Esophagus squamous epithelium (tissue), 5 donors: ENCODE measurements around the gene KLF5. TPM values are rescaled to one million over a fixed set of nuclear protein-coding genes. Genes with fewer than 3 reads are reported as not detected.

Source experiments
- DNase-seq: peaks from one replicate; lab custom pipeline; 2025; lab: John Stamatoyannopoulos, UW
- H3K27ac ChIP-seq, 4 donors: fragments of 200-600 bp; sonication (generic); one replicate each; pipeline ENCODE4 v1.5.1; 2016 to 2019; ENCODE audit warnings: mild to moderate bottlenecking in 1 of 4
- H3K27me3 ChIP-seq, 4 donors: fragments of 200-600 bp; sonication (generic); 1 replicate in 3 of 4; 2 replicates in 1 of 4; pipeline versions ENCODE4 v1.5.1 to v1.6.0; 2017 to 2021; ENCODE audit warnings: antibody characterized with exemption in 1 of 4
- H3K36me3 ChIP-seq, 3 donors: fragments of 200-600 bp; sonication (generic); one replicate each; pipeline ENCODE4 v1.5.1; 2016 to 2019
- H3K4me1 ChIP-seq, 3 donors: fragments of 200-600 bp; sonication (generic); one replicate each; pipeline ENCODE4 v1.5.1; 2017 to 2019
- H3K4me3 ChIP-seq, 4 donors: fragments of 200-600 bp; sonication (generic); 1 replicate in 3 of 4; 2 replicates in 1 of 4; pipeline ENCODE4 v1.5.1; 2016 to 2019; ENCODE audit warnings: mild to moderate bottlenecking in 2 of 4, moderate library complexity in 1 of 4
- H3K9me3 ChIP-seq, 3 donors: fragments of 200-600 bp; sonication (generic); one replicate each; pipeline ENCODE4 v1.5.1; 2016 to 2019
- POLR2A ChIP-seq, 4 donors: fragments of 450-650 bp; IDR thresholded peaks; one replicate each; pipeline ENCODE4 v1.6.1; 2017; ENCODE audit warnings: antibody characterized with exemption in 4 of 4, mild to moderate bottlenecking in 4 of 4, moderate library complexity in 3 of 4
- WGBS, 2 donors: methylation state at CpG; one replicate each; pipeline ENCODE4 v1.1.5; 2018; 5-methylcytosine and 5-hydroxymethylcytosine counted together
- intact Hi-C: fragments of 100-400 bp; cut with DNase I; formaldehyde crosslinking; loops from one replicate; pipeline ENCODE4 v1.15.0; 2022
- total RNA-seq, 4 donors: library from RNA; depleted of rRNA; stranded (reverse); fragments of >200 nt; gene quantifications; one replicate each; pipeline ENCODE4 v1.1.0, GENCODE V29; 2016
- TF ChIP-seq, protein P1 (sequence below), 6 experiments: fragments of 450-650 bp in 4 of 6; fragments of 200-600 bp in 2 of 6; sonication (generic) in 2 of 6; IDR thresholded peaks; one replicate each; pipeline ENCODE4 v1.5.1; 2016 to 2019; ENCODE audit warnings: antibody characterized with exemption in 6 of 6, mild to moderate bottlenecking in 4 of 6, moderate library complexity in 4 of 6
- donor health status: DM: yes; HTN: yes; CAD: no.

The KLF5 gene
- total RNA-seq, 4 donors from 2014 or later: 181 to 271 (median 230) TPM

DNA sequence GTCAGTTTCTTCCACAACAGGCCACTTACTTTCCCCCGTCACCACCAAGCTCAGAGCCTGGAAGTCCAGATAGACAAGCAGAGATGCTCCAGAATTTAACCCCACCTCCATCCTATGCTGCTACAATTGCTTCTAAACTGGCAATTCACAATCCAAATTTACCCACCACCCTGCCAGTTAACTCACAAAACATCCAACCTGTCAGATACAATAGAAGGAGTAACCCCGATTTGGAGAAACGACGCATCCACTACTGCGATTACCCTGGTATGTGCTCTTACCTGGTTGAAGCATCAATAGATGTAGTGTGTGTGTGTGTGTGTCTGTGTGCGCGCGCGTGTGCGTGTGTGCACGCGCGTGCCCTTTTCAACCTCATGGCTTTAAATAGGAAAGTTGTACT, 3.7 kb downstream of the KLF5 start:
- TF ChIP-seq, protein P1, sequence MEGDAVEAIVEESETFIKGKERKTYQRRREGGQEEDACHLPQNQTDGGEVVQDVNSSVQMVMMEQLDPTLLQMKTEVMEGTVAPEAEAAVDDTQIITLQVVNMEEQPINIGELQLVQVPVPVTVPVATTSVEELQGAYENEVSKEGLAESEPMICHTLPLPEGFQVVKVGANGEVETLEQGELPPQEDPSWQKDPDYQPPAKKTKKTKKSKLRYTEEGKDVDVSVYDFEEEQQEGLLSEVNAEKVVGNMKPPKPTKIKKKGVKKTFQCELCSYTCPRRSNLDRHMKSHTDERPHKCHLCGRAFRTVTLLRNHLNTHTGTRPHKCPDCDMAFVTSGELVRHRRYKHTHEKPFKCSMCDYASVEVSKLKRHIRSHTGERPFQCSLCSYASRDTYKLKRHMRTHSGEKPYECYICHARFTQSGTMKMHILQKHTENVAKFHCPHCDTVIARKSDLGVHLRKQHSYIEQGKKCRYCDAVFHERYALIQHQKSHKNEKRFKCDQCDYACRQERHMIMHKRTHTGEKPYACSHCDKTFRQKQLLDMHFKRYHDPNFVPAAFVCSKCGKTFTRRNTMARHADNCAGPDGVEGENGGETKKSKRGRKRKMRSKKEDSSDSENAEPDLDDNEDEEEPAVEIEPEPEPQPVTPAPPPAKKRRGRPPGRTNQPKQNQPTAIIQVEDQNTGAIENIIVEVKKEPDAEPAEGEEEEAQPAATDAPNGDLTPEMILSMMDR (IDR thresholded peaks at IDR 0.05): no peak
- no peak for TF ChIP-seq POLR2A (IDR thresholded peaks at IDR 0.05)
- Histone ChIP-seq H3K36me3 (peaks cover 0 to 51% (median 0%) of the 10 kb centered on the region in 3 donors), H3K9me3 (no peaks in the 10 kb centered on the region), H3K27ac (peak overlapping the region; percentile 89 to 97 (median 94)), H3K4me3 (peak overlapping the region; percentile 52 to 91 (median 82)), H3K27me3 (peaks cover 0 to 7% (median 0%) of the 10 kb centered on the region in 4 donors), H3K4me1 (peaks cover 0 to 52% (median 0%) of the 10 kb centered on the region in 3 donors)
- WGBS, 2 donors: 34 to 65% methylated on average over 13 of the region's 13 CpGs
- intact Hi-C loops: no loop called here
- no peak for DNase-seq

DNA sequence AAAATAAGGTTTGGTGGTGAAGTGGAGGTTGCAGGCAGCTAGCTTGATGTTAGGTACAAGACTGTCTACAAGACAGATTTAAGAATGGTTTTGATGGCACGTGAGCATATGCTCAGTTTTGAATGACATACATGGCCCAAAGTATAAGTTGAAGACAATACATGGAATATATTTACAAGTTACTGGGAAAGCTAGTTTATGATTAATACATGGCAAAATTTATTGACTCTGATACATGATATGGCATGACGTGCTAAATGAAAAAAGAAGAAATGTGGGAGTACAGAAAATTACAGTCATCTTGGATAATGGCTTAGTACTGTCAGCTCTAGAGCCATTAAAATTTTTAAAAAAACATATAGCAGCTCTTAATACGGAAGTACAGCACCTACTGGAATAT, 4.4 kb downstream of the KLF5 start:
- peak overlapping the region; percentile 18 to 97 (median 92) for H3K27ac ChIP-seq
- intact Hi-C loops: no loop called here
- TF ChIP-seq POLR2A (IDR thresholded peaks at IDR 0.05): no peak
- TF ChIP-seq, protein P1 (IDR thresholded peaks at IDR 0.05): no peak
- H3K27me3 ChIP-seq: peaks cover 0 to 7% (median 0%) of the 10 kb centered on the region in 4 donors
- WGBS, 2 donors: 28 to 47% methylated on average over 3 of the region's 3 CpGs
- no peaks in the 10 kb centered on the region for H3K9me3 ChIP-seq
- peaks cover 0 to 58% (median 2%) of the 10 kb centered on the region in 3 donors for H3K36me3 ChIP-seq
- H3K4me3 ChIP-seq: peak overlapping the region; percentile 52 to 91 (median 82)
- peaks cover 0 to 52% (median 0%) of the 10 kb centered on the region in 3 donors for H3K4me1 ChIP-seq
- DNase-seq: no peak

DNA sequence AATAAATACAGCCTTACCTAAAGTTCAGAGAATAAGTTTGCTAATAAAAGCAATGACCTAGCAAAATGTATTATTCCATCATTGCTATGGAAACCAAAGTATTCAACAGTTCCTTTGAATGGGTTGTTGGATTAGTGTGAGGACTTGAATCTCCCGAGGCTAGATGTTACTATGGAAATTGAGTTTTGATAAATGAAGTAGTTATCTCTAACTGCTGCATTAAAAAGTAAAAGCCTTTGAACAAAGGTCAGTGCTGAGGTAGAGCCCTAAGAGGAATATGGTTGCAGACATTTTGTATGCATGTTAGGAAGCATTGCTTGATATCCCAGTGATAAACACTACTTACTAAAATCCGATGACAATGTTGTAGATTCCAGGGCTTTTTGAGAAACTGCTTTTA, 6.2 kb downstream of the KLF5 start:
- peaks cover 0 to 63% (median 0%) of the 10 kb centered on the region in 3 donors for H3K4me1 ChIP-seq
- H3K27me3 ChIP-seq: no peaks in the 10 kb centered on the region
- H3K36me3 ChIP-seq: peaks cover 0 to 76% (median 5%) of the 10 kb centered on the region in 3 donors
- peak overlapping the region; percentile 52 to 91 (median 82) for H3K4me3 ChIP-seq
- no peak for DNase-seq
- intact Hi-C loops: no loop called here
- H3K27ac ChIP-seq: peak overlapping the region; percentile 26 to 97 (median 92)
- 30 to 31% methylated on average over 2 of the region's 2 CpGs for WGBS, 2 donors
- TF ChIP-seq POLR2A (IDR thresholded peaks at IDR 0.05): peak in 1 of 4 donors; percentile 3
- TF ChIP-seq, protein P1 (IDR thresholded peaks at IDR 0.05): no peak
- no peaks in the 10 kb centered on the region for H3K9me3 ChIP-seq

DNA sequence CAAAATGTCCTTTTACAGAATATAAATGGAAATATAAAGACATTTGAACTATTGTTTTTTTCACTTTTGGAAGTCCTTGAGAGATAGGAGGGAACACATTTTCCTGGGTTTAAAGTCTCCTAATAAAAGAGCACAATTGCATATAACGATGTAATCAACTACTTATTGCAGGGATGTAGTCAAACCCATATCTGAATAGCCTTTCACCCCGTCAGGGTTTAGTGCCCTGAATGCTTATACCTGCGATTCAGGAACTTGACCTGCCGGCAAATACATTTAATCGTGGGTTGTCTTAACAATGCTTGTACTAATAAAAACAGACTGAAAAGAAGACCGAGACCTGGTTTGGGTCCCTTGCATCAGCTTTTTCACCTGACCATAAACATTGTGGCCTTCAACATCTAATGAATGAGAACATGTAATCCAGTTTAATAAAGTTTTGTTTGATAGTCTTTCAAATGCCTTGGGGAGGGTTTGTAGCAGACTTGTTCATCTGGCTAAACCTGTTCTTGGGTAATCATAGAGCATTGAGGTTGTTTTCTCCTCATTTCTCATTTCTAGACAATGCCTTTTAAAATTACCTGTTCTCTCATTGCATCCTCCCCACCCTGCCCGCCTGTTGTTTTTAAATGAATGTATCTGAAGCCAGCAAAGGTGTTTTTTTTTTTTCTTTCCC, 7.0 kb downstream of the KLF5 start:
- no peak for DNase-seq
- Histone ChIP-seq H3K27ac (peak overlapping the region; percentile 34 to 97 (median 92)), H3K36me3 (peaks cover 0 to 84% (median 5%) of the 10 kb centered on the region in 3 donors), H3K9me3 (no peaks in the 10 kb centered on the region), H3K27me3 (no peaks in the 10 kb centered on the region), H3K4me3 (peak overlapping the region; percentile 52 to 91 (median 82)), H3K4me1 (peaks cover 0 to 68% (median 0%) of the 10 kb centered on the region in 3 donors)
- intact Hi-C loops: no loop called here
- no peak for TF ChIP-seq POLR2A (IDR thresholded peaks at IDR 0.05)
- TF ChIP-seq, protein P1 (IDR thresholded peaks at IDR 0.05): no peak
- 44 to 46% methylated on average over 7 of the region's 7 CpGs for WGBS, 2 donors

DNA sequence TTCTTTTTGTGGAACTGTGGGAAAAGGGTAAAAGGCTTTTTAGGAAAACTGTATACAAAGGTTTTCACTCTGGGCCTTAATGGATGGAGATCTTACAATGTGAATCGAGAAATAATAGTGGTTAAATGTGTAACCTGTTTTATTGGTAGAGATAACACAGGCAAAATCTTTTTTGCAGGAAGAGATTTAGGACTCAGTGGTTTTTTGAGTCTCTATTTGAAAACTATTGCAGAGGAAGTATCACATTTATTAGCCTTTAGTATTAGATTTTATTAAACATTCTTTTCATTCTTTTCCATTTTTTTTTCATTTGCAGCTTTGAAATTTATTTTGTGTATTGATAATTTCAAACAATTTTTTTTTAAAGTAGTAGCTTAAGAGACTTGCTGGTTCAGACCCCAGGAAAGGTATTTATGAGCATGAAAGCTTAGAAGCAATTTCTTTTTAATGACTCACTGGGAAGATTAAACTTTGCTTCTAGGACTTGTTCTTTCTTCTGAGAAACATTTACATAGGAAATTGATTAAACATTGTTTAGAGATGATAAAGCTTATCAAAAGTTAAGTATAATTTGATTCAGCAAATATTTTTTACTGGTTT, 10.5 kb downstream of the KLF5 start:
- Histone ChIP-seq H3K4me1 (peaks cover 0 to 95% (median 0%) of the 10 kb centered on the region in 3 donors), H3K27me3 (no peaks in the 10 kb centered on the region), H3K9me3 (no peaks in the 10 kb centered on the region), H3K36me3 (peaks cover 0 to 78% (median 5%) of the 10 kb centered on the region in 3 donors), H3K4me3 (peak overlapping the region in 1 of 4 donors; percentile 28), H3K27ac (peak overlapping the region in 3 of 4 donors; percentile 10 to 97 (median 38))
- TF ChIP-seq, protein P1 (IDR thresholded peaks at IDR 0.05): no peak
- no peak for TF ChIP-seq POLR2A (IDR thresholded peaks at IDR 0.05)
- intact Hi-C loops: no loop called here
- no peak for DNase-seq
- WGBS, 2 donors: 36 to 71% methylated on average over 1 of the region's 1 CpG
